Stimulated activated CD4-positive, alpha-beta T cell treated with anti-CD3 and anti-CD28 coated beads, Interleukin-1b, Interleukin-23, amount 100 ng/mL, for 24 hours (primary cell): ENCODE results near the gene CLCNKB.
"Not testable (repeated sequence)": the region's sequence is repeated elsewhere in the genome, so short reads cannot be mapped to it uniquely, and the experiment has no call there.

Source experiments
- DNase-seq, 4 experiments: peaks; one replicate each; pipeline ENCODE4 v3.0.0-alpha.2; 2020; ENCODE audit warnings: low read depth in 4 of 4, low spot score in 1 of 4

The CLCNKB gene

DNA sequence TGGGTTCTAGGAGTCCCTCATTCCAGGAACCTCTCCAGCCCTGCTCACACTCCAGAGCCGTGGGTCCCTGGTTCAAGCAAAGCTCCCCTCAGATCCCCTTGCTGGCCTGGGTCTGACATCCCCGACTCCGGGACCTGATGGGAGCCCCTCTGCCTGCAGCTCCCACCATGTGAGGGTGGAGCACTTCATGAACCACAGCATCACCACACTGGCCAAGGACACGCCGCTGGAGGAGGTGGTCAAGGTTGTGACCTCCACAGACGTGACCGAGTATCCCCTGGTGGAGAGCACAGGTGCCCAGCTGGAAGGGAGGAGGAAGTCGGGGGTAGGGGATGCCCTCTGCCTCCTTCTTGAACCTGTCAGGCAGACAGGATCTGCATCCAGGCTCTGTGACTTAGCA, 12.0 kb upstream of the CLCNKB start:
- no peak for DNase-seq

DNA sequence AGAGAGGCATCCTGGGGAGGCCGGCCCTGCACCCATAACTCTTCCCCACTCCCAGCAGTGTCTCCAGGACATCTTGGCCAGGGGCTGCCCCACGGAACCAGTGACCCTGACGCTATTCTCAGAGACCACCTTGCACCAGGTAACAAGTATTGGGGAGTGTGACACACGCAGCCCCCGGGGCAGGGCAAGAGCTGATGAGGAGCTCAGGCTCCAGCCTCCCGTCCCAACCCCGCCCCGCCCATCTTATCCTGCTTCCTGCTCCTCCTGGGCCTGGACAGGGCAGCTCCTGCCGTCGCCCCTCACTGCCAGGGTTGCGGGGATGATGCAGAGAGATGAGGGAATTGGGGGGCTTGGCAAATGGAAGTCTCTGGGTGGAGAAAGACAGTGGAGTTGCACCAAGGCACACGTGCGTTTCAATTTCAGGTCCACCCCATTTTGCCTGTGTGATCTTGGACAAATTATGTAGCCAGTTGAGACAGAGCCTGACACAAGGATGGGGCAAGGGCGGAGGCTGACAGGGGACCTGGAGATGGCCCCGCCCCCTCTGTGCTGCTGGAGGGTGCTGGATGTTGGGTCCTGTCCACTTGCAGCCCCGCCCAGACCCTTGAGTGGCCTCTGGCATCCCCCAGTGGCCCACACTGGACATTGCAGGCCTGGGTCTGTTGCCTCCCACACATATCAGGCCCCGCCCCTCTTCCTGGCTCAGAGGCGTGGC, 11.0 kb upstream of the CLCNKB start:
- peak in 3 of 4 experiments; percentile 19 to 49 (median 20) for DNase-seq

DNA sequence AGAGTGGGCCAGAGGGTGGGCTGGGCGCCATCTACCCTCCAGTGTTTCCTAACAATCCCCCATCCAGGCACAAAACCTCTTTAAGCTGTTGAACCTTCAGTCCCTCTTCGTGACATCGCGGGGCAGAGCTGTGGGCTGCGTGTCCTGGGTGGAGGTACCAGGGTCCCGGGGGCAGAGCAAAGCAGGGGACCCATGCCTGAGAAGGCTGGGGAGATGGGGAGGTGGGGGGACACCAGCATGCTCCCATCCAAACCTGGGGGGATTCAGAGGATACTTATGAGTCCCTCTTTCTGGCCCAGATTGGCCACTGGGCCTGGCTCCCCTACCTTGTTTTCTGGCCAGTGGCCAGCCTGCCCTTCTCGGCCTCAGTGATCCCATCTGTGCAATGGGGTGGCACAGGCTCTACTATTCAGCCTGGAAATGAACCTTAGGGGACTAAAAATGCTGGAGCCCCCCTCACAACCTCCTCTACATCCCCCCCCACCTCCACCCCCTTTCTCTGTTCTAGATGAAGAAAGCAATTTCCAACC, 10.4 kb upstream of the CLCNKB start:
- DNase-seq: not testable (repeated sequence)

GRCh38 chr1:16036461-16036860, 7.1 kb upstream of the CLCNKB start:
- not testable (repeated sequence) for DNase-seq

- no peak for DNase-seq
Measured at GRCh38 chr1:16038620-16038912, 5.0 kb upstream of the CLCNKB start.

DNA sequence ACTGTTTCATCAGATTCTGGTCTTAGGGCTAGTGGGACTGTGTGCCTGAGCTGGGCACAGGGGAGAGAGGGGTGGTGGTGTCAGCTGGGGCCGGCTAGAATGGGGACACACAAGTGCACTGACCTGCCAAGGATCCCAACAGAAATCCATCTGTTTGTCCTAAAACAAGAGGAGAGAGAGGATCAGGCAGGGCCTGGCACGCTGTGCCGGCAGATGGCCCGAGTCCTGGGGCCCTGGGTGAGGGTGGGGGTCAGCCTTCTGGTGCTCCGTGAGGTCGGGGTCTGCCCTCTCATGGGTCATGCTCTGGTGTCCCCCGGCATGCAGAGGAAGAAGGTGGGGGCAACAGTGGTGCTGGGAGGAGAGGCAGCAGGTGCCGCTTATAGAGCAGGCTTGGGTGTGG, 3.7 kb upstream of the CLCNKB start:
- not testable (repeated sequence) for DNase-seq

- DNase-seq: no peak
Measured at GRCh38 chr1:16041200-16041599, 2.4 kb upstream of the CLCNKB start.

GRCh38 chr1:16042096-16042495, 1.5 kb upstream of the CLCNKB start:
- DNase-seq: no peak

GRCh38 chr1:16042654-16043053, 928 bp upstream of the CLCNKB start:
- DNase-seq: not testable (repeated sequence)

DNA sequence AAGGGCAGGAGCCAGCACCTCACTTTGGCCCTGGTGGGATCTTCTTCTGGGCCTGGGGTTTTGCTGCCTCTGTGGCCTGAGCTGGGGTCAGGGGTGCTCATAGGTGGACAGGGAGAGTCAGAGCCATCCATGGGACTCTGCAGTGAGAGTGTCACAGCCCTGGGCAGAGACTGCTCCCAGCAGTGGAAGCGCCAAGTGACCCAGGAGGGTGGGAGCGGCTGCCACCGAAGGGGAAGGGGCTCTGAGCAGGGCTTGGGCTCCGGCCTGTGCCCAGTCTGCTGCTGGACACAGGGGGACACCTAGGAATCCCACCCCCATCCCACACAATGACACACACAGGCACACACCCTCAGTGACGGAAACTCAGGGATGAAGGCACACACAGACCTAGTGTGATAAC, 368 bp downstream of the CLCNKB start:
- DNase-seq: no peak

DNA sequence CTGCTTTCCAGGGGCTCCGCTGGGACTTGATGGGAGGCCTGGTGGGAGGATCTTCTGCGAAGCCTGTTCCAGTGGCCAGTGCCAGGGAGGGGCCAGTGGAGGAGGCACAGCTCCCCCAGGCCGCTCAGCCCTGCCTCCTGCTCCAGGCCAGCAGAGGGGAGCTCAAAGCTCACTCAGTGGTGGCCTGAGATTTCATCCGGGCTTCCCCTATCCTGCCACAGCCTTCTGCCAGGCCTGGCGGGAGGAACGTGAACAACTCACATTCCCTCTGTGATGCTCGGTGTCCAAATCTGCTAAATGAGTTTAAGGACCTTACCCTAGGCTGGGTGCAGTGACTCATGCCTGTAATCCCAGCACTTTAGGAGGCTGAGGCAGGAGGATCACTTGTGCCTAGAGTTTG, 3.3 kb downstream of the CLCNKB start:
- DNase-seq: no peak

GRCh38 chr1:16047791-16048475, 4.4 kb downstream of the CLCNKB start:
- DNase-seq: no peak

GRCh38 chr1:16048573-16049189, 5.1 kb downstream of the CLCNKB start:
- peak in 1 of 4 experiments; percentile 41 for DNase-seq

DNA sequence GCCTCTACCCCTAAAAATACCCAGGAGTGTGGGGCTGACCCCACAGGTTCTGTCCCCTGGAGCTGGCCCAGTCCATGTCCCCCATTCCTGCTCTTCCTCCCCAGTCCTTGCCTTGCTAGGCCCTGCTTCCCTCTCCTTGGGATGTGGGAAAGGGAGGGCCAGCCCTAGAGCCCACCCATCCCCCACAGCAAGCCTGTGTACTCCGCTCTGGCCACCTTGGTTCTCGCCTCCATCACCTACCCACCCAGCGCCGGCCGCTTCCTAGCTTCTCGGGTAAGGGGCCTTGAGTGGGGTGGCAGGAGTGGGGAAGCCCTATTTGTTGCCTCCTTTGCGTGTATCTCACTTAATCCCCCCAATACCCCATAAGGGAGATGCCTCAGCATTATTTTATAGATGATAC, 6.7 kb downstream of the CLCNKB start:
- DNase-seq: no peak

DNA sequence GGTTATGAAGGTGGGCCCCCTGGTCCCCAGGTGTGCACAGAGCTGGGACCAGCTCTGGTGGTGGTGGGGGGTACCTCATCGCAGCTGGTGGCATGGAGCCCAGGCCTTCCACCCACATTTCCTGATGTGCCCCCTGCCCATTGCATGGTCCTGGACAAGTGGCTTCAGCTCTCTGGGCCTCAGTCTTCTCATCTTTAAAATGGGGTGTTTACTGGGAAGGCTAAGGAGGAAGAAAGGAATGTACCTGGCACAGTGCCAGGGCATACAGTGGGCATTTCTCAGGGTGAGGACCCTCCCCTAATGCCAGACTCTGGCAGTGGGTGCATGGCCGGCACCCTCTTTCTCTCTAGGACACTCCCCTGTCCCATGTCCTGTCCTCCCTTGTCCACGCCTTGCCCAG, 7.5 kb downstream of the CLCNKB start:
- no peak for DNase-seq

DNA sequence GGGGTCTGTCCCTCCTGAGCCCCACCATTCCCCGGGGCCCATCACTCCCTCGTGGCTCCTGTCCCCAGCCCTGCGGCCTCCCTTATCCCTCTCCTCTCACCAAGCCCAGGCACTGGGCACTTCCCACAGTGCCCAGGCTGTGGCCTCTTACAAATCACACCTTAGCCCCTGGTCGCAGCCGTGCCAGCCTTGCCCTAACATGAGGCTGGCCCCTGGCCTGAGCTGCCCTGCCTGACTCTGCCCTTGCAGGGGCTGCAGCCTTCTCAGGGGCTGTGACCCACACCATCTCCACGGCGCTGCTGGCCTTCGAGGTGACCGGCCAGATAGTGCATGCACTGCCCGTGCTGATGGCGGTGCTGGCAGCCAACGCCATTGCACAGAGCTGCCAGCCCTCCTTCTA, 8.4 kb downstream of the CLCNKB start:
- not testable (repeated sequence) for DNase-seq

DNA sequence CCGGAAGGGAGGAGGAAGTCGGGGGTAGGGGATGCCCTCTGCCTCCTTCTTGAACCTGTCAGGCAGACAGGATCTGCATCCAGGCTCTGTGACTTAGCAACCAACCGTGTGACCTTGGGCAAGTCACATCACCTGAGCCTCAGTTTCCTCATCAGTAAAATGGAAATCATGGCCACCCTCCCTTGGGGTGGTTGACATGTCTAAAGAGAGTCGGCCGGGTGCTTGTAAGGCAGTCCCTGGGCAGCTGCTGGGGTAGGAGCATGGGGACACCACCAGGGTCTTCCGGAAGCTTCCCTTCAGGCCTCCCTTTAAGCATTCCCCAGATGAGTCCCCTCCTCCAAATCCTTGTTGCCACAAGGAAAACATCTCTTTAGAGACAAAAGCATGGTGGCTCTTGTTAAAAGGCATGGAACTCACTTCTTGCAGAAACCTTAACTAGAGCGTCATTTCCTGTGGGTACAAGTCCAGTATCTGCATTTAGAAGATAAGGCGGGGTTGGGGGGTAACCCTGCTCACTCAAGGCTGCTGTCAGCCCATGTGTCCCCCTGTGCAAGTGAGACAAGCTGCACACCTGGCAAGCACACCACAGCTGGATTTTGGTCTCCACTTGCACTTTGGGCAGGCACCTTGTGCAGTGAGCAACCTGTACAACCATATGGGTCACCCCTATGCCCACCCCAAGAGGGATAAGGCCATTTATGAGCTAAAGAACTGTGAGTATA, 10.4 kb downstream of the CLCNKB start:
- DNase-seq: no peak

DNA sequence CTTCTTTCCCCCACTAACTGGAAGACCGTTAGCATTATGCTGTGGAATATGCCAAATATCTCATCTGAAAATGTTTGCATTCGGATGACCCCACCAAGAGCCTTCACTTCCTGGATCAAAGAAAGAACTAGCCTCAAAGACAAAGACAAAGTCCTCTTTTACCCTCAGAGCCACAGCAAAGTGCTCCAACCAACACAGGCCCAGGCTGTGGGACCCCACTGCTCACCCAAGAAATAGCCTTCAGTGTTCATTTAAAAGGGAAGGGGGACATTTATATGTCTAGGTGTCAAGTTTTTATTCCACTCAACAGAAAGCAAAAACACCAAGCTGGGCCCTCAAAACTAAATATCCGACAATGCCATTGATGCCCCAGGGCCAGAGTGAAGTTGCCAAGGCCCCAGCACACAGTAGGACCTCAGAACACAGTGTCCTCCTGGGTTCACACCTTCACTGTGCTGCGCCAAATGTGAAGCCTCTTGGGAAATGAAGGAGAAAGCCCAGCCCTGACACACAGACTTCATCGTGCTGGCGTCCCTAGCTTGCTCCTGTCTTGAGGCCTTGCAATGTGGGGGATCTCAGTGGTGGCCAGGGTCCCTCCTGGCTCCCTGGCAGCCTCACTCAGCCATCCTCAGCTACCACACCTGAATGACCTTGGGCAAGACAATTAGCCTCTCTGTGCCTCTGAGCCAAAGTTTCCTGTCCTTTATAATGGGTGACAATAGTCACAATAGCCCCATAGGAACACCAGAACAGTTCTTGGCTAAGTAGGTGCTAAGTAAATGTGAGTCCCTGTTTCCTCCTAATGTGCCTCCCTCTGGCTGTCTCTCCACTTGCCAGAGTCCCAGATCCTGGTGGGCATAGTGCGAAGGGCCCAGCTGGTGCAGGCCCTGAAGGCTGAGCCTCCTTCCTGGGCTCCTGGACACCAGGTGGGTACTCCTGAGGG, 11.3 kb downstream of the CLCNKB start:
- DNase-seq: no peak

DNA sequence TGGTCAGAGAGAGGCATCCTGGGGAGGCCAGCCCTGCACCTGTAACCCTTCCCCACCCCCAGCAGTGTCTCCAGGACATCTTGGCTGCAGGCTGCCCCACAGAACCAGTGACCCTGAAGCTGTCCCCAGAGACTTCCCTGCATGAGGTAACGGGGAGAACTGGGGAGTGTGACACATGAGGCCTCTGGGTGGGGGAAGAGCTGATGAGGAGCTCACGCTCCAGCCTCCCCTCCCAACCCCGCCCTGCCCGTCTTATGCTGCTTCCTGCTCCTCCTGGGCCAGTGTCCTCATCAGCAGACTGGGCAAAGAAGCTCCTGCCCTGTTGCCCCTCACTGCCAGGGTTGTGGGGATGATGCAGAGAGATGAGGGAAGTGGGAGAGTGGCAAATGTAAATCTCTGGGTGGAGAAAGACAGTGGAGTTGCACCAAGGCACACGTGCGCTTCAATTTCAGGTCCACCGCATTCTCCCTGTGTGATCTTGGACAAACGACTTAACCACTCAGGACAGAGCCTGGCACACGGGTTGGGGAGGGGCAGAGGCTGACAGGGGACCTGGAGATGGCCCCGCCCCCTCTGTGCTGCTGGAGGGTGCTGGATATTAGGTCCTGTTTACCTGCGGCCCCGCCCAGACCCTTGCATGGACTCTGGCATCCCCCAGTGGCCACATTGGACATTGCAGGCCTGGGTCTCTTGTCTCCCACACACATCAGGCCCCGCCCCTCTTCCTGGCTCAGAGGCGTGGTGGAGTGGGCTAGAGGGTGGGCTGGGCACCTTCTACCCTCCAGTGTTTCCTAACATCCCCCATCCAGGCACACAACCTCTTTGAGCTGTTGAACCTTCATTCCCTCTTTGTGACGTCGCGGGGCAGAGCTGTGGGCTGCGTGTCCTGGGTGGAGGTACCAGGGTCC, 12.3 kb downstream of the CLCNKB start:
- DNase-seq: peak; percentile 35 to 87 (median 76)
